DOHH2 (cell line): ENCODE data around the gene PGD.

ENCODE experiments used
- EZH2phosphoT487 ChIP-seq: fragments of 200-600 bp; sonication (generic); IDR thresholded peaks from 2 replicates; pipeline ENCODE4 v1.6.1; 2017; ENCODE audit warnings: borderline replicate concordance, mild to moderate bottlenecking, antibody characterized with exemption, low read length, moderate library complexity, mixed read lengths
- TF ChIP-seq, protein P1 (sequence below): fragments of 200-600 bp; sonication (generic); IDR thresholded peaks from one replicate; pipeline ENCODE4 v1.5.1; 2014; ENCODE audit warnings: antibody characterized with exemption, mild to moderate bottlenecking, low read depth, low read length; ENCODE audit not compliant: poor library complexity, severe bottlenecking

DNA sequence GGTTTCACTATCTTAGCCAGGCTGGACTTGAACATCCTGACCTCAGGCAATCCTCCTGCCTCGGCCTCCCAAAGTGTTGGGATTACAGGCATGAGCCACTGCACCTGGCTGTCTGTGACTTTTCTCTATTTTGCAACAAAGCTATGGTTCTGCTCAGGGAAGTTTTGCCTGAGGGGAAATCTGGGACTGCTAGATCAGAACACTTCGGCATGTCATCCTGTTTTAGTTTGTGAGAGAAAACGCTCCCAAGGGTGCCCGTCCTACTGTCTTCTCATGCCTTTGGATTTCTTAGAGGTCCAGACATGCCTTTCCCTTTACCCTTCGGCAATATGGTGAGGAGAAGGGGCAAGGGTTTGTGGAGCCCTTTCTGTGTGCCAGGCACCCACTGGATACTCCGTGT is 45.4 kb downstream of the PGD start:
- TF ChIP-seq, protein P1, sequence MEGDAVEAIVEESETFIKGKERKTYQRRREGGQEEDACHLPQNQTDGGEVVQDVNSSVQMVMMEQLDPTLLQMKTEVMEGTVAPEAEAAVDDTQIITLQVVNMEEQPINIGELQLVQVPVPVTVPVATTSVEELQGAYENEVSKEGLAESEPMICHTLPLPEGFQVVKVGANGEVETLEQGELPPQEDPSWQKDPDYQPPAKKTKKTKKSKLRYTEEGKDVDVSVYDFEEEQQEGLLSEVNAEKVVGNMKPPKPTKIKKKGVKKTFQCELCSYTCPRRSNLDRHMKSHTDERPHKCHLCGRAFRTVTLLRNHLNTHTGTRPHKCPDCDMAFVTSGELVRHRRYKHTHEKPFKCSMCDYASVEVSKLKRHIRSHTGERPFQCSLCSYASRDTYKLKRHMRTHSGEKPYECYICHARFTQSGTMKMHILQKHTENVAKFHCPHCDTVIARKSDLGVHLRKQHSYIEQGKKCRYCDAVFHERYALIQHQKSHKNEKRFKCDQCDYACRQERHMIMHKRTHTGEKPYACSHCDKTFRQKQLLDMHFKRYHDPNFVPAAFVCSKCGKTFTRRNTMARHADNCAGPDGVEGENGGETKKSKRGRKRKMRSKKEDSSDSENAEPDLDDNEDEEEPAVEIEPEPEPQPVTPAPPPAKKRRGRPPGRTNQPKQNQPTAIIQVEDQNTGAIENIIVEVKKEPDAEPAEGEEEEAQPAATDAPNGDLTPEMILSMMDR, result no peak
- no peak for TF ChIP-seq EZH2phosphoT487
